Sigmoid colon (tissue), 4 donors: ENCODE results near the gene CHAT.

ENCODE experiments used
- EP300 ChIP-seq, 4 donors: sonication (generic); formaldehyde crosslinking; IDR thresholded peaks; one replicate each; pipeline ENCODE4 v1.6.1; 2017; ENCODE audit warnings: antibody characterized with exemption in 4 of 4
- POLR2A ChIP-seq, 2 donors: fragments of 450-650 bp; IDR thresholded peaks; one replicate each; pipeline ENCODE4 v1.6.1; 2016; ENCODE audit warnings: antibody characterized with exemption in 2 of 2, mild to moderate bottlenecking in 2 of 2, moderate library complexity in 2 of 2
- TF ChIP-seq, protein P1 (sequence below), 4 experiments: fragments of 450-650 bp in 3 of 4; fragments of 200-600 bp in 1 of 4; IDR thresholded peaks; one replicate each; pipeline ENCODE4 v1.5.1; 2016 to 2019; ENCODE audit warnings: antibody characterized with exemption in 4 of 4, mild to moderate bottlenecking in 3 of 4, moderate library complexity in 2 of 4

GRCh38 chr10:49593998-49594397 is 19.8 kb upstream of the CHAT start:
- TF ChIP-seq, protein P1, sequence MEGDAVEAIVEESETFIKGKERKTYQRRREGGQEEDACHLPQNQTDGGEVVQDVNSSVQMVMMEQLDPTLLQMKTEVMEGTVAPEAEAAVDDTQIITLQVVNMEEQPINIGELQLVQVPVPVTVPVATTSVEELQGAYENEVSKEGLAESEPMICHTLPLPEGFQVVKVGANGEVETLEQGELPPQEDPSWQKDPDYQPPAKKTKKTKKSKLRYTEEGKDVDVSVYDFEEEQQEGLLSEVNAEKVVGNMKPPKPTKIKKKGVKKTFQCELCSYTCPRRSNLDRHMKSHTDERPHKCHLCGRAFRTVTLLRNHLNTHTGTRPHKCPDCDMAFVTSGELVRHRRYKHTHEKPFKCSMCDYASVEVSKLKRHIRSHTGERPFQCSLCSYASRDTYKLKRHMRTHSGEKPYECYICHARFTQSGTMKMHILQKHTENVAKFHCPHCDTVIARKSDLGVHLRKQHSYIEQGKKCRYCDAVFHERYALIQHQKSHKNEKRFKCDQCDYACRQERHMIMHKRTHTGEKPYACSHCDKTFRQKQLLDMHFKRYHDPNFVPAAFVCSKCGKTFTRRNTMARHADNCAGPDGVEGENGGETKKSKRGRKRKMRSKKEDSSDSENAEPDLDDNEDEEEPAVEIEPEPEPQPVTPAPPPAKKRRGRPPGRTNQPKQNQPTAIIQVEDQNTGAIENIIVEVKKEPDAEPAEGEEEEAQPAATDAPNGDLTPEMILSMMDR (IDR thresholded peaks at IDR 0.05), result no peak
- TF ChIP-seq EP300 (IDR thresholded peaks at IDR 0.05) (no peak), POLR2A (IDR thresholded peaks at IDR 0.05) (no peak)
